Measurements from ENCODE around the gene MINDY2. TPM values are rescaled to one million over a fixed set of nuclear protein-coding genes. Genes with fewer than 3 reads are reported as not detected.
A peak's percentile ranks its signal among the peaks of the same experiment; 100 is the strongest.

Gene MINDY2
- total RNA-seq, 1 donor from 2014 or later: 15.5 TPM

- no peak for DNase-seq (ENCODE audit: extremely low spot score in 2 of 2)
- Histone ChIP-seq H3K9me3 (no peaks in the 10 kb centered on the region), H3K27ac (no peak overlapping the region), H3K4me3 (no peak overlapping the region), H3K27me3 (no peaks in the 10 kb centered on the region), H3K36me3 (no peaks in the 10 kb centered on the region), H3K4me1 (peaks cover 66% of the 10 kb centered on the region)
- intact Hi-C loops (cut with DNase I): no loop called here
- TF ChIP-seq POLR2AphosphoS5 (IDR thresholded peaks at IDR 0.05; ENCODE audit: insufficient read depth in 1 of 2, low read depth in 1 of 2) (no peak), CTCF (IDR thresholded peaks at IDR 0.05) (no peak), POLR2A (IDR thresholded peaks at IDR 0.05) (no peak)
These were observed 28.1 kb upstream of the MINDY2 start for GRCh38 chr15:58742819-58743502.

GRCh38 chr15:58746174-58746573, 24.9 kb upstream of the MINDY2 start:
- Histone ChIP-seq H3K27ac (no peak overlapping the region), H3K4me1 (peaks cover 55% of the 10 kb centered on the region), H3K4me3 (no peak overlapping the region), H3K9me3 (no peaks in the 10 kb centered on the region), H3K36me3 (no peaks in the 10 kb centered on the region), H3K27me3 (no peaks in the 10 kb centered on the region)
- DNase-seq (ENCODE audit: extremely low spot score in 2 of 2): no peak
- intact Hi-C loops (cut with DNase I): no loop called here
- TF ChIP-seq CTCF (IDR thresholded peaks at IDR 0.05) (no peak), POLR2A (IDR thresholded peaks at IDR 0.05) (no peak), POLR2AphosphoS5 (IDR thresholded peaks at IDR 0.05; ENCODE audit: insufficient read depth in 1 of 2, low read depth in 1 of 2) (no peak)

GRCh38 chr15:58748040-58748851, 22.9 kb upstream of the MINDY2 start:
- intact Hi-C loops (cut with DNase I): no loop called here
- Histone ChIP-seq H3K36me3 (no peaks in the 10 kb centered on the region), H3K4me1 (peaks cover 35% of the 10 kb centered on the region), H3K27ac (peak overlapping the region; percentile 96), H3K9me3 (no peaks in the 10 kb centered on the region), H3K4me3 (peak overlapping the region; percentile 89 to 94), H3K27me3 (no peaks in the 10 kb centered on the region)
- TF ChIP-seq CTCF (IDR thresholded peaks at IDR 0.05) (no peak), POLR2A (IDR thresholded peaks at IDR 0.05) (no peak), POLR2AphosphoS5 (IDR thresholded peaks at IDR 0.05; ENCODE audit: insufficient read depth in 1 of 2, low read depth in 1 of 2) (peak in 1 of 2 donors; percentile 12)
- DNase-seq (ENCODE audit: extremely low spot score in 2 of 2): no peak

GRCh38 chr15:58748852-58749531, 22.1 kb upstream of the MINDY2 start:
- intact Hi-C loops (cut with DNase I): no loop called here
- Histone ChIP-seq H3K9me3 (no peaks in the 10 kb centered on the region), H3K4me1 (peaks cover 28% of the 10 kb centered on the region), H3K4me3 (peak overlapping the region; percentile 89 to 94), H3K27me3 (no peaks in the 10 kb centered on the region), H3K36me3 (no peaks in the 10 kb centered on the region), H3K27ac (peak overlapping the region; percentile 96)
- TF ChIP-seq POLR2AphosphoS5 (IDR thresholded peaks at IDR 0.05; ENCODE audit: insufficient read depth in 1 of 2, low read depth in 1 of 2) (no peak), CTCF (IDR thresholded peaks at IDR 0.05) (no peak), POLR2A (IDR thresholded peaks at IDR 0.05) (no peak)
- peak in 1 of 2 donors; percentile 91 for DNase-seq (ENCODE audit: extremely low spot score in 2 of 2)
